Gastroesophageal sphincter (tissue), 3 donors: ENCODE results near the gene ARHGAP25.

Source experiments
- CTCF ChIP-seq, 4 experiments: fragments of 200-600 bp in 2 of 4; fragments of 450-650 bp in 2 of 4; sonication (generic) in 1 of 4; IDR thresholded peaks; one replicate each; pipeline ENCODE4 v1.5.1; 2017 to 2019; ENCODE audit warnings: antibody characterized with exemption in 4 of 4, mild to moderate bottlenecking in 2 of 4, moderate library complexity in 2 of 4
- EP300 ChIP-seq: sonication (generic); formaldehyde crosslinking; IDR thresholded peaks from one replicate; pipeline ENCODE4 v1.6.1; 2017; ENCODE audit warnings: antibody characterized with exemption, mild to moderate bottlenecking
- POLR2A ChIP-seq, 2 donors: fragments of 450-650 bp; IDR thresholded peaks; one replicate each; pipeline ENCODE4 v1.6.1; 2017; ENCODE audit warnings: antibody characterized with exemption in 2 of 2, mild to moderate bottlenecking in 2 of 2, moderate library complexity in 1 of 2

- TF ChIP-seq POLR2A (IDR thresholded peaks at IDR 0.05) (no peak), CTCF (IDR thresholded peaks at IDR 0.05) (no peak), EP300 (no peak)
These were observed 28.1 kb downstream of the ARHGAP25 start for GRCh38 chr2:68762665-68763064.
